H9 (cell line): ENCODE results near the gene PYGB. TPM values are rescaled to one million over a fixed set of nuclear protein-coding genes. Genes with fewer than 3 reads are reported as not detected.

Experiments used
- DNase-seq: peaks from one replicate; pipeline ENCODE4 v3.0.0-alpha.2; 2017
- H2AFZ ChIP-seq: one replicate; pipeline ENCODE4 v1.6.1; 2013; ENCODE audit warnings: mild to moderate bottlenecking, low read length, control low read depth, moderate library complexity
- H2AK5ac ChIP-seq: 2 replicates; pipeline ENCODE4 v1.6.1; 2013; ENCODE audit warnings: low read length, control low read depth, mixed read lengths; ENCODE audit not compliant: insufficient read length
- H2BK120ac ChIP-seq: one replicate; pipeline ENCODE4 v1.6.1; 2013; ENCODE audit warnings: low read depth, mild to moderate bottlenecking, low read length, control low read depth, inconsistent platforms; ENCODE audit not compliant: poor library complexity, severe bottlenecking
- H2BK12ac ChIP-seq: 2 replicates; pipeline ENCODE4 v1.6.1; 2013; ENCODE audit warnings: low read length, control low read depth, mixed read lengths, low read depth; ENCODE audit not compliant: insufficient read length
- H2BK15ac ChIP-seq: 2 replicates; pipeline ENCODE4 v1.6.1; 2013; ENCODE audit warnings: low read depth, low read length, control low read depth
- H2BK20ac ChIP-seq: one replicate; pipeline ENCODE4 v1.6.1; 2013; ENCODE audit warnings: low read depth, mild to moderate bottlenecking, low read length, control low read depth, inconsistent platforms; ENCODE audit not compliant: poor library complexity, severe bottlenecking
- H2BK5ac ChIP-seq: 2 replicates; pipeline ENCODE4 v1.6.1; 2013; ENCODE audit warnings: low read length, control low read depth, mixed read lengths; ENCODE audit not compliant: insufficient read length
- H3K14ac ChIP-seq: 2 replicates; pipeline ENCODE4 v1.6.1; 2013; ENCODE audit warnings: low read length, control low read depth; ENCODE audit not compliant: insufficient read depth
- H3K18ac ChIP-seq: 2 replicates; pipeline ENCODE4 v1.6.1; 2013; ENCODE audit warnings: low read depth, mild to moderate bottlenecking, mixed read lengths, low read length, control low read depth; ENCODE audit not compliant: insufficient read length
- H3K23ac ChIP-seq: 2 replicates; pipeline ENCODE4 v1.6.1; 2013; ENCODE audit warnings: low read length, control low read depth, mixed read lengths, low read depth; ENCODE audit not compliant: insufficient read length
- H3K23me2 ChIP-seq: 2 replicates; pipeline ENCODE4 v1.6.1; 2013; ENCODE audit warnings: low read depth, mild to moderate bottlenecking, mixed read lengths, low read length, control low read depth; ENCODE audit not compliant: insufficient read length, poor library complexity, severe bottlenecking
- H3K27ac ChIP-seq: 2 replicates; pipeline ENCODE4 v1.5.1; 2013; ENCODE audit warnings: low read length, control low read depth, mixed read lengths, low read depth; ENCODE audit not compliant: insufficient read length
- H3K27me3 ChIP-seq: 2 replicates; pipeline ENCODE4 v1.6.1; 2013; ENCODE audit warnings: low read length, control low read depth, inconsistent platforms; ENCODE audit not compliant: insufficient read depth
- H3K4ac ChIP-seq: 2 replicates; pipeline ENCODE4 v1.6.1; 2013; ENCODE audit warnings: low read depth, mild to moderate bottlenecking, control low read depth, inconsistent platforms, low read length, moderate library complexity
- H3K4me1 ChIP-seq: 2 replicates; pipeline ENCODE4 v1.6.1; 2013; ENCODE audit warnings: low read length, control low read depth, inconsistent platforms; ENCODE audit not compliant: insufficient read depth
- H3K4me2 ChIP-seq: 2 replicates; pipeline ENCODE4 v1.6.1; 2013; ENCODE audit warnings: low read length, control low read depth, mixed read lengths; ENCODE audit not compliant: insufficient read length, insufficient read depth
- H3K56ac ChIP-seq: 2 replicates; pipeline ENCODE4 v1.6.1; 2013; ENCODE audit warnings: low read depth, mild to moderate bottlenecking, mixed read lengths, low read length, control low read depth; ENCODE audit not compliant: insufficient read length
- H3K79me1 ChIP-seq: 2 replicates; pipeline ENCODE4 v1.6.1; 2013; ENCODE audit warnings: low read depth, mild to moderate bottlenecking, moderate library complexity, low read length, control low read depth, inconsistent platforms; ENCODE audit not compliant: insufficient read depth, poor library complexity, severe bottlenecking
- H3K79me2 ChIP-seq: 2 replicates; pipeline ENCODE4 v1.6.1; 2013; ENCODE audit warnings: low read length, control low read depth, inconsistent platforms; ENCODE audit not compliant: insufficient read depth
- H3K9ac ChIP-seq: 2 replicates; pipeline ENCODE4 v1.6.1; 2013; ENCODE audit warnings: low read length, control low read depth, mixed read lengths; ENCODE audit not compliant: insufficient read length; ENCODE audit errors: extremely low read depth
- H3K9me3 ChIP-seq: one replicate; pipeline ENCODE4 v1.6.1; 2013; ENCODE audit warnings: low read depth, low read length, inconsistent platforms; ENCODE audit not compliant: control insufficient read depth
- H3T11ph ChIP-seq: one replicate; pipeline ENCODE4 v1.6.1; 2013; ENCODE audit warnings: mild to moderate bottlenecking, low read length, control low read depth, inconsistent platforms
- H4K20me1 ChIP-seq: one replicate; pipeline ENCODE4 v1.6.1; 2013; ENCODE audit not compliant: control insufficient read depth, insufficient read length, insufficient read depth
- H4K5ac ChIP-seq: 2 replicates; pipeline ENCODE4 v1.6.1; 2013; ENCODE audit warnings: low read depth, mild to moderate bottlenecking, mixed read lengths, low read length, control low read depth; ENCODE audit not compliant: insufficient read length
- H4K8ac ChIP-seq: replicated peaks from 2 replicates; pipeline ENCODE4 v1.6.1; 2013; ENCODE audit warnings: low read length, control low read depth, mixed read lengths, low read depth; ENCODE audit not compliant: insufficient read length
- H4K91ac ChIP-seq: 2 replicates; pipeline ENCODE4 v1.6.1; 2013; ENCODE audit warnings: low read depth, mild to moderate bottlenecking, moderate library complexity, mixed read lengths, low read length, control low read depth; ENCODE audit not compliant: insufficient read length
- H3K27ac Mint-ChIP-seq, 3 experiments: 2 replicates in 2 of 3; 3 replicates in 1 of 3; pipeline ENCODE4 v1.8.0; 2020 to 2021; ENCODE audit warnings: mixed read lengths in 3 of 3, mild to moderate bottlenecking in 1 of 3, moderate library complexity in 1 of 3
- H3K27me3 Mint-ChIP-seq: 2 replicates; pipeline ENCODE4 v1.8.0; 2021; ENCODE audit warnings: low read depth, mild to moderate bottlenecking, moderate library complexity, mixed read lengths
- H3K36me3 Mint-ChIP-seq, 3 experiments: 2 replicates in 2 of 3; 3 replicates in 1 of 3; pipeline ENCODE4 v1.8.0; 2020 to 2021; ENCODE audit warnings: low read depth in 3 of 3, mixed read lengths in 3 of 3; ENCODE audit not compliant: insufficient read depth in 1 of 3
- H3K4me1 Mint-ChIP-seq, 2 experiments: 2 replicates each; pipeline ENCODE4 v1.8.0; 2020; ENCODE audit warnings: mixed read lengths in 2 of 2
- H3K4me3 Mint-ChIP-seq, 2 experiments: 2 replicates in 1 of 2; 3 replicates in 1 of 2; pipeline ENCODE4 v1.8.0; 2020 to 2021; ENCODE audit warnings: mild to moderate bottlenecking in 2 of 2, mixed read lengths in 2 of 2, moderate library complexity in 1 of 2
- H3K9me3 Mint-ChIP-seq, 2 experiments: 2 replicates in 1 of 2; 3 replicates in 1 of 2; pipeline ENCODE4 v1.8.0; 2020; ENCODE audit warnings: mild to moderate bottlenecking in 2 of 2, mixed read lengths in 2 of 2, moderate library complexity in 1 of 2
- CTCF ChIP-seq: fragments of 200-600 bp; sonication (generic); conservative IDR thresholded peaks from 3 replicates; pipeline ENCODE4 v1.8.0; 2021; ENCODE audit warnings: antibody characterized with exemption, mild to moderate bottlenecking
- WGBS: extraction: QIAGEN DNeasy Blood & Tissue Kit; methylation state at CpG from one replicate; pipeline ENCODE4 v1.1.7; 2013; ENCODE audit warnings: missing lambda C conversion rate, low lambda C conversion rate, mixed read lengths; ENCODE audit not compliant: insufficient read length; ENCODE audit errors: extremely low coverage; 5-methylcytosine and 5-hydroxymethylcytosine counted together
- total RNA-seq: library from RNA; stranded (reverse); gene quantifications from 2 replicates; pipeline ENCODE4 v1.2.1, GENCODE V29; 2021

The PYGB gene
- total RNA-seq, 1 experiment from 2014 or later, result 46.9 TPM

GRCh38 chr20:25258828-25259227 lies 10.9 kb downstream of the PYGB start:
- no CpG with 5 or more reads among the region's 4 CpGs for WGBS
- H2AFZ ChIP-seq, result no peak overlapping the region
- no peaks in the 10 kb centered on the region for H3K4me1 ChIP-seq
- H4K20me1 ChIP-seq, result no peaks in the 10 kb centered on the region
- no peak overlapping the region for H2AK5ac ChIP-seq
- no peak overlapping the region for H4K5ac ChIP-seq
- H3K79me1 ChIP-seq, result no peaks in the 10 kb centered on the region
- Mint-ChIP-seq H3K9me3 (peaks cover 17 to 19% of the 10 kb centered on the region in 2 experiments; a peak in 4 of 5 replicates), H3K27me3 (no peaks in the 10 kb centered on the region), H3K4me1 (peaks cover 0 to 10% of the 10 kb centered on the region in 2 experiments; a peak in 1 of 4 replicates), H3K36me3 (peaks cover 44 to 51% (median 47%) of the 10 kb centered on the region in 3 experiments), H3K4me3 (no peak overlapping the region), H3K27ac (no peak overlapping the region)
- no peak overlapping the region for H2BK12ac ChIP-seq
- H4K8ac ChIP-seq, result no peak overlapping the region
- no peak overlapping the region for H3K18ac ChIP-seq
- H3K9ac ChIP-seq, result no peak overlapping the region
- H2BK15ac ChIP-seq, result no peak overlapping the region
- H3K27me3 ChIP-seq, result no peaks in the 10 kb centered on the region
- peaks cover 3% of the 10 kb centered on the region; the same call in 1 of the 2 replicates for H3K79me2 ChIP-seq
- no peak overlapping the region for H3T11ph ChIP-seq
- H2BK20ac ChIP-seq, result no peak overlapping the region
- H3K4ac ChIP-seq, result no peak overlapping the region
- no peak for DNase-seq
- H3K23me2 ChIP-seq, result no peaks in the 10 kb centered on the region
- H3K23ac ChIP-seq, result no peak overlapping the region
- H2BK120ac ChIP-seq, result no peak overlapping the region
- no peak overlapping the region for H3K14ac ChIP-seq
- H3K27ac ChIP-seq, result no peak overlapping the region
- H3K9me3 ChIP-seq, result no peaks in the 10 kb centered on the region
- no peak overlapping the region for H2BK5ac ChIP-seq
- TF ChIP-seq CTCF, result no peak
- H3K56ac ChIP-seq, result no peak overlapping the region
- H3K4me2 ChIP-seq, result no peak overlapping the region
- H4K91ac ChIP-seq, result no peak overlapping the region
